Adipose tissue (tissue), 3 donors: ENCODE measurements around the gene OCSTAMP. TPM values are rescaled to one million over a fixed set of nuclear protein-coding genes. Genes with fewer than 3 reads are reported as not detected.

Source experiments
- polyA plus RNA-seq, 3 donors: library from polyadenylated mRNA; stranded (reverse); fragments of 200-250 nt; gene quantifications; one replicate each; pipeline ENCODE4 v1.2.3, GENCODE V29; 2013
- donor health status: healthy with polysubstance abuse.
- donor health status: Bipolar disorder and iron deficiency.
- donor health status: healthy.

Gene OCSTAMP
- polyA plus RNA-seq, 3 donors: not detected

Other genes with a start within 250 kb of the OCSTAMP start
- gene CDH22, start 242.2 kb downstream of the OCSTAMP start, polyA plus RNA-seq: 1 to 10 TPM in 1 of 3 donors, under 1 TPM in 2; 0.16 to 1.3 (median 0.45) TPM
- gene ELMO2, start 144.0 kb downstream of the OCSTAMP start, polyA plus RNA-seq: 10 to 100 TPM; 13.0 to 22.8 (median 21.9) TPM
- gene ZNF334, start 37.1 kb downstream of the OCSTAMP start, polyA plus RNA-seq: 1 to 10 TPM; 1.3 to 2.9 (median 2.3) TPM
- gene SLC13A3, start 100.8 kb upstream of the OCSTAMP start, polyA plus RNA-seq: 1 to 10 TPM in 2 of 3 donors, under 1 TPM in 1; 0.48 to 2.2 (median 1.2) TPM
- gene TP53RK, start 138.8 kb upstream of the OCSTAMP start, polyA plus RNA-seq: 1 to 10 TPM; 3.4 to 9.3 (median 8.3) TPM
- 1 to 10 TPM; 4.5 to 9.1 (median 6.7) TPM for gene SLC2A10, start 159.0 kb upstream of the OCSTAMP start, polyA plus RNA-seq